NCI-H187 treated with DMSO at 0.1 percent for 48 hours (cell line): ENCODE data around the gene CCDC192.

Source experiments
- DNase-seq: peaks from one replicate; lab custom pipeline; 2025; lab: John Stamatoyannopoulos, UW

The CCDC192 gene

GRCh38 chr5:127810707-127811490 is 107.7 kb downstream of the CCDC192 start:
- DNase-seq = no peak

- DNase-seq = no peak
Observed at GRCh38 chr5:127812570-127812969, 109.4 kb downstream of the CCDC192 start.

- DNase-seq = no peak
Observed at GRCh38 chr5:127813633-127814587, 110.7 kb downstream of the CCDC192 start.

GRCh38 chr5:127814588-127814973 is 111.4 kb downstream of the CCDC192 start:
- no peak for DNase-seq

GRCh38 chr5:127820910-127821553 is 117.8 kb downstream of the CCDC192 start:
- DNase-seq = no peak

- DNase-seq = no peak
Observed at GRCh38 chr5:127821896-127822295, 118.7 kb downstream of the CCDC192 start.

GRCh38 chr5:127824126-127824525 is 120.9 kb downstream of the CCDC192 start:
- no peak for DNase-seq

- DNase-seq = no peak
Observed at GRCh38 chr5:127826011-127826410, 122.8 kb downstream of the CCDC192 start.

- no peak for DNase-seq
Observed at GRCh38 chr5:127827451-127827850, 124.3 kb downstream of the CCDC192 start.

GRCh38 chr5:127830157-127830556 is 127.0 kb downstream of the CCDC192 start:
- no peak for DNase-seq

GRCh38 chr5:127830829-127831598 is 127.8 kb downstream of the CCDC192 start:
- no peak for DNase-seq

- DNase-seq = no peak
Observed at GRCh38 chr5:127832067-127832466, 128.9 kb downstream of the CCDC192 start.

GRCh38 chr5:127834094-127834531 is 130.9 kb downstream of the CCDC192 start:
- DNase-seq = no peak

- DNase-seq = no peak
Observed at GRCh38 chr5:127834554-127834953, 131.4 kb downstream of the CCDC192 start.

- DNase-seq = no peak
Observed at GRCh38 chr5:127838661-127839060, 135.5 kb downstream of the CCDC192 start.

GRCh38 chr5:127839072-127839471 is 135.9 kb downstream of the CCDC192 start:
- no peak for DNase-seq

GRCh38 chr5:127839496-127840197 is 136.5 kb downstream of the CCDC192 start:
- no peak for DNase-seq

GRCh38 chr5:127840198-127840524 is 137.0 kb downstream of the CCDC192 start:
- no peak for DNase-seq

GRCh38 chr5:127840809-127841208 is 137.6 kb downstream of the CCDC192 start:
- DNase-seq = no peak

- no peak for DNase-seq
Observed at GRCh38 chr5:127844581-127845021, 141.4 kb downstream of the CCDC192 start.

- DNase-seq = no peak
Observed at GRCh38 chr5:127846884-127847283, 143.7 kb downstream of the CCDC192 start.
